DMS53 treated with DMSO at 0.1 percent for 48 hours (cell line): ENCODE data around the gene VWCE.

Source experiments
- DNase-seq: peaks from one replicate; lab custom pipeline; 2025; ENCODE audit not compliant: unreplicated experiment; lab: John Stamatoyannopoulos, UW

The VWCE gene

GRCh38 chr11:61294717-61295595, at the start of gene VWCE:
VWCE (minus strand) TSS chr11:61295316; CDS start chr11:61295037, 279 bp downstream.
- DNase-seq: peak; percentile 60

DNA sequence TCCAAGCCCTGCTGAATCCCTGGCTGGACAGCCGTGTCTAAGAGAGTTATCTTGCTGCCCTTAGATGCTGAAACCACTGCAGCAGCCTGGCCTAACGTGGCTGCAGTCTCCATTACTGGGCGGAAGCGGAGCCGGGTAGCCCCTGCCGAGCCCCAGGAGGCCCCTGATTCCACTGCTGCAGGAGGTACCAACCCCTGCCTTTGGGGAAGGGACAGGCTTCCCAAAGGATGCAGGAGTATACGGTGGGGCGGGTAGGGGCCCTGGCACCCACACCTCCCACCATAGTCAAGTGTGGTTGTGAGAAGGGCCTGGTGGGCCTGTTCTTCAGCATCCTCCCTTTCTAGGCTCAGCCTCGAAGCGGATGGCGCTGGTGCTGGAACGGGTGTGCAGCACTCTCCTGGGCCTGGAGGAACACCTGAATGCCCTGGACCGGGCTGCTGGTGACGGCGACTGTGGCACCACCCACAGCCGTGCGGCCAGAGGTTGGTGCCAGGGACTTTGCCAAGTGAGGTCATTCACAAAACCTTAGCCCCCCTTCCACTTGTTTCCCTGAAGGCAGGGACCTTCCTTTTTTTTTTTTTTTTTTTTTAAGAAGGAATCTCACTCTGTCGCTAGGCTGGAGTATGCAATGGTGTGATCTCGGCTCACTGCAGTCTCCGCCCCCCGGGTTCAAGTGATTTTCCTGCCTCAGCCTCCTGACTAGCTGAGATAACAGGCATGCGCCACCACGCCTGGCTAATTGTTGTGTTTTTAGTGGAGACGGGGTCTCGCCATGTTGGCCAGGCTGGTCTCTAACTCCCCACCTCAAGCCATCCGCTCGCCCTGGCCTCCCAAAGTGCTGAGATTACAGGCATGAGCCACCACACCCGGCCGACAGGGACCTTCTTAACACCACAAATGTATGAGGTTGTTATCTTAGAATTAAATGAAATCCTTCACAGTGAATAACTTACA, 49.0 kb upstream of the VWCE start:
- DNase-seq: no peak

GRCh38 chr11:61342207-61342803, 47.2 kb upstream of the VWCE start:
- DNase-seq: no peak

- no peak for DNase-seq
Measured at GRCh38 chr11:61341706-61342105, 46.6 kb upstream of the VWCE start.

DNA sequence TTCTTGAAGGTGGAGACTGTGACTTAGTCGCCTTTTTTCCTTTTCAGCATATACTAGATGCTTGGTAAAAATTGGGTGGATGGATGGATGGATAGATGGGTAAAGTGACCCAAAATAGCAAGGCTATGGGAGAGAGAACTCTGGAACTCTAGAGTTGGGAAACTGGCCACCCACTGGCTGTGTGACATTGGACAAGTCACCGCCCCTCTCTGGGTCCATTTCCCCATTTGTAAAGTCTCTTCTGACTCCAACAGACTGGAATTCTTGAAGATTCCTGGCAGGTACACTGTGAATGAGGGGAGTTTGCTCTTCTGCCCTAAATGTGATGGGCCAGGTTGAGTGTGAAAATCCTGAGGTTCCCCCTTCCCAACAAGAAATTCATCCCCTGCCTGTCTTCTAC, 45.9 kb upstream of the VWCE start:
- no peak for DNase-seq

DNA sequence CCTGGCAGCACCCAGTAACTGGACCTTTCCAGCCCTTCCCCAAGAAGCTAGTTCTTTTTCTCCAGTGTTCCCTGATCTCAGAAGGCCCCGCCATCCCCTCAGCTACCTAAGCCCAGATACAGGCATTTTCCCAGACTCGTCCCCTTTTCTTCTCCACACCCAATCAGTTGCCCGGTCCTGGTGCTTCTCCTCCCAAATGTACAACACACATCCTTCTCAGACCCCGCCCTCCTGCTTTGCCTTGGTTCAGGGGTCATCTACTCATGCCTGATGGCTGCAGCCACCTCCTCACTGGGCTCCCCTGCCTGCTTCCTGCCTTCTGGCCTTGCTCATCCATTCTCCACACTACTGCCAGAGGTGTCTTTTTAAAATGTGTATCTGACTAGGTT, 44.4 kb upstream of the VWCE start:
- DNase-seq: no peak

DNA sequence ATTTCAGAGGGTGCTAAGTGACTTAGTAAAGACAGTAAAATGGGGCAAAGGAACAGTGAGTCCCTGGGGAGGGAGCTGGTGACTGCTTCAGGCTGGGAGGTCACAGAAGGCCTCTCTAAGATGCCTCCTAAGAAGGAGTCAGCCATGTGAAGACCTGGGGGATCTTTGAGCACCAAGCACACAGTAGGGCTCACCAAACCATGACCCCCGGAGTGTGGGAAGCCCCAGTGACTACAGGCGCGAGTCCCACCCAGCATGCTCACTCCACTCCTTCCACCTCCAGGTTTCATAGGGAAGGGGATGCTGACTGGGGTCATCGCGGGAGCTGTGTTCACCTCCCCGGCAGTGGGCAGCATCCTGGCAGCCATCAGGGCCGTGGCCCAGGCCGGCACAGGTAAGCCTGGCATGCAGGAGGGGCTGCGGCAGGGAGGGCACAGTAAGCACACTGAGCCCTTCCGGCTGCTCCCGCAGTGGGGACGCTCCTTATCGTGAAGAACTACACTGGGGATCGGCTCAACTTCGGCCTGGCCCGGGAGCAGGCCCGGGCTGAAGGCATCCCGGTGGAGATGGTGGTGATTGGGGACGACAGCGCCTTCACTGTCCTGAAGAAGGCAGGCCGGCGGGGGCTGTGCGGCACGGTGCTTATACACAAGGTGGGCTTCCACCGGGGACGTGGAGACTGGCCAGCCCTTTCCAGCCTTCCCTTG, 43.8 kb upstream of the VWCE start:
- DNase-seq: no peak

DNA sequence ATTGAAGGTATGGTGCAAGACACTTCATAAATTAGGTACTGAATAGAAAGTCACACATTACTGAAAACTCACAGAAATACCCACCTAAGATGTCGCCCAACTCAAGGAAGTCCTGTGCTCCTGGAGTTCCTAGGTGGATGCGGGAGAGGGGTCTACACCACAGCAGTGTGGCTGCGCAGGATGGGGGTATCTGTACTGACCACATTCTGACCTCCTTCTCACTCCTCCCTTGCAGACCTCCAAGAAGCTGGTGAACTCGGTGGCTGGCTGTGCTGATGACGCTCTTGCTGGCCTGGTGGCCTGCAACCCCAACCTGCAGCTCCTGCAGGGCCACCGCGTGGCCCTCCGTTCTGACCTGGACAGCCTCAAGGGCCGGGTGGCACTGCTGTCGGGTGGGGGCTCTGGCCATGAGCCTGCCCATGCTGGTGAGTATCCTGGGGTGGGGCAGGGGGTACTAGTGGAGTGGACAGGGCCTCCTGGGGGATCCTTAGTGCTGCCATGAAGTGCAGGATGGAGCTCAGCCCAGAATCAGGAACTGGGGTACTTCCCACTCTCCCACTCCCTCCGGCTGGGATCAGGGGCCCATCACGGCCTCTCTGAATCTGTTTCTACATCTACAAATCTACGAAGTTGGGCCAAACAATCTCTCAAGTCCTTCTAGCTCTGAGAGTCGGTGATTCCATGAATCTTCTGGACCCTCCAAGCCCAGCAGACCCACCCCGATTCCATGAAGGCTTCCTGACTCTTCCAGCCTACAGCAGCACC, 42.8 kb upstream of the VWCE start:
- DNase-seq: no peak

DNA sequence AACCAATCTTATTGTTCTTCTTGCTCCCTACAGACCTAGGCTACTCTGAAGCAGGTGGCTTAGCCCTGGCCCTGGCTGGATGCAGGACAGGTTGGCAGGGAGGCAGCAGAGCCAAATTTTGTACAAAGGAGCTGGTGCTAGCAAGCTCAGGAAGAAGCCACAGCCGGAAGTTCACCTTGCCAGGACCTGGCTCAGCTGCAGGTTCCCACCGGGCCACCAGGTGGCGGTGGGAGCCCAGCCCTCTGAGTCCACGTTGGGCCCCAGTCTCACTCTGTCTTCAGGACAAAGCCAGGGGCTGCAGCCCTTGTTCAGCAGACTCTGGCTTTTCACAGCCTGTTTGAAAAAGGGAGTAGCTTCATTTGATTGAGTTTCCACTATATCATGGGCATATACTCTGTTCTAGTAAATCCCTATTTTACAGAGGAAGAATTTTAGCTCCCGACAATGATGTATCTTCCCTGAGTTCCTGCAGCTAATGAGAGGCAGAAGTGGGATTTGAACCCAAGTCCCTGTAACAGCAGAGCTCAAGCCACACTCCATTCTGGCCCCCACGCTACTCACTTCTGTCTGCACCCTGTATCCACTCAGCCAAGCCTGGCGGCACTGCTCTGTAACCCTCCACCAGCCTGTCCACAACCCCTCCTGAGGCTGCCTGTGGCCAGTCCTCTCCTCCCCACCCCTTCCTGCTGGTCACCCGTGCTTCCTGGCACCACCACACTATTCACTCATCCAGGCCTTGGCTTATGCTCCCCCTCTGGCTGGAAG, 41.2 kb upstream of the VWCE start:
- peak; percentile 78 for DNase-seq

DNA sequence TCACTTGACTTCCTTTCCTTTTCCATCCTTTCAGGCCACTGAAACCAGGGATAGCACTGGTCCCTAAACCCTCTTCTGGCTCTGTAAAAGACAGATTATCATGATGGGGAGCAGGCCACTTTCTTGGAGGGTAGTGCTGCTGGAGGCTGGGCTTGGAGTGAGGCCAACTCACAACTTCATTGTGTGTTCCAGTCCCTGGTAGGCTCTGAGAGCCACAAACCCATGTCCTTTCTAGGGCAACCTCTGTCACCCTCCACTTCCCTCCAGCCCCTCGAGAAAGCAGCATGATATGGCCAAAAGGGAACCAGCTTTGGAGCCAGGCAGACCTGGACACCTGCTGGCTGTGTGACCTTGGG, 40.2 kb upstream of the VWCE start:
- no peak for DNase-seq

DNA sequence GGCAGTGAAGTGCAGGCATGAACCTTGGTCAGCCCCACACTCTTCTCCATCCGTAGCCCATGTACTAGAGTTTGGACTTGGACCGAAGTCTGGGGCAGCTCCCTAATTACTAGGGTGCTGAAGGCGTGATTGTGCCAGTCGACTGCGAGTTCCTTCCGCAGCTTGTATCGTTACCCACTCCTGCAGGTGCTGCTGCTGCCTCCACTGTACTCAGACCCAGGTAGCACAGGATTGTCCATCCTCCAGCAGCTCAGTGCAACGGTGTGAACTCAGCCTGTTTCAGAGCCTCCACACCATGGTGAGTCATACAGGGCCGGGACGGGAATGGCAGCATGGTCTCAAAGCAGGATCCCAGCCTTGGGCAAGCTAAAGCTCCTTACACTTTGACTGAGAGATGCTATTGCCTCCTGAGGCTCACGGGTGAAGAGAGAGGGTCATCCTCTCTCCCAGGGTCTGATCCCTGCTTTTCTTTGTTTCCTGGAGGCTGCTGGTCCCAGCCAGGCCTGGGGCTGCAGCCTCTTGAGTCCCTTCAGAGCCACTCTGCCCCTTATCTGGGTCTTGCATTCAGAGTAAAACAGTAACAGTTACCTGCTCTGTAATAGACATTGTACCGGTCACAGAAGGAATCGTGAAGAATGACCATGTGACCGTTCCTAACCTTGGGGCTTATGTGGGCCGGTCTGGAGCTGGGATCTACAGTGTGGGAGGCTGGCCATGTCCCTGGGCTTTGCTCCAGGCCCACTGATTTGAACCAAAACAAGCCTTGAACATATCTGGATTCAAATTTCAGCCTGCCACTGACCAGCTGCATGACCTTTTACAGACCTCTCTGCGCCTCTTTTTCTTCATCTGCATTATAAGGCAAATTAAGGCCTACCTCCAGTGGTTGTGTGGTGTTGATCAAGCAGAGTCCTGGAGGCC, 39.6 kb upstream of the VWCE start:
- no peak for DNase-seq

- DNase-seq: no peak
Measured at GRCh38 chr11:61333550-61334433, 38.7 kb upstream of the VWCE start.

DNA sequence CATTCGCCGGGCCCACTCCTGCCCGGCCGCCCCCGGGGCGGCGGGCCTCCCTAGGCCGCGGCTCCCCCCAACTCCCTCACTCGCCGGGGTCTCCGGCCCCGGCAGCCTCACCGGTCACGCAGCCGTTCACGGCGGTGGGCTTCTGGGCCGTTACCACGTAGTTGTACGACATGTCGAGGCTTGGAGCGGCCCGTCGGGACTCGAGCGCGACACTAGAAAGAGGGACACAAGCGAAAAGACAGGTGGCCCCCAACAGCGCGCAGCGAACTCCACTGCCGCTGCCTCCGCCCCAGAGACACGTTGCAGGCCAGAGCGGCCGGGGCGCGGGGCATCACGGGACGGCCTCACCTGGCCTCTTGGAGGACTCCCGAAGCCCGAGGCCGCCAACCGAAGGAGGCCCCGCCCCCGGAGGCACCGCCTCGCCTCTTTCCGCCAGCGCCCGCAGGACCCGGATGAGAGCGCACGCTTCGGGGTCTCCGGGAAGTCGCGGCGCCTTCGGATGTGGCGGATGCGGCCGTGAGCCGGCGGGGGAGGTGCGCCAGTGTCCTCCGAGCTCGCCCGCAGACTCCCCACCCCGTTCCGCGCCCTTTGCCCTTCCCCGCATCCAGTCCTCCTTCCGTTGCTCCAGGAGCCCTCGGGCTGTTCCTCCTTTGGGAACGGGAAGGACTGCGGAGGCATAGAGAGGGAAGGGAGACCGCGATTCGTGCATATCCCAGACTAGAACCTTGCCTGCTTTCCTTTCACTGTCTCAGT, 37.9 kb upstream of the VWCE start, which contains the start of the genes DDB1 and TKFC:
TSS of gene DDB1 (minus strand) at position 309 of the 753 bp plus-strand sequence. CDS start at position 172, 137 bp downstream.
TSS of gene TKFC (plus strand) at position 432 of the 753 bp plus-strand sequence. CDS start 1,501 bp downstream, outside the sequence.
- peak; percentile 90 for DNase-seq

DNA sequence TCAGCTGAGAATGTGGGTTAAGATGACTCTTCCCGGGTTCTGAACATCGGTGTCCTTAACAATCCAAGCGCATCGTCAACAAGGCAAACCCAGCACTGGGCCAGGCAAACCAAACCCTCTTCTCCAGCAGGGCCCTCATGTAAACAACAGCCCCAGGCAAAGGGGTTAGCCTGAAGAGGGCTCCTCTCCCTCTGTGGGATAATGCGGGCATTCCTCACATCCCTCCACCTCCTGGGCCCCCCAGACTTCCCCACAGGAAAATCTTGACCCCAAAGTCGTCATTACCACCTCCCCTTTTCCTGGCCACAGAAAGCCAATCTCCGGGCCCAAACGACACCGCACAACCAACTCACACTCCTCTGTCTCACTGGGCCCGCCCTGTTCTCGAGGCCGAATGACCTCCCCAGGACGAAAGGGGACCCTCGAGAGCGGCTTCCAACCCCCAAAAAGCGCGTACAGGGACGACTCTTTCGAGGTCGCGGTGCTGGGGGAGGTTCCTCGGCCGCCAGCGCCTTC, 37.2 kb upstream of the VWCE start:
- DNase-seq: no peak

DNA sequence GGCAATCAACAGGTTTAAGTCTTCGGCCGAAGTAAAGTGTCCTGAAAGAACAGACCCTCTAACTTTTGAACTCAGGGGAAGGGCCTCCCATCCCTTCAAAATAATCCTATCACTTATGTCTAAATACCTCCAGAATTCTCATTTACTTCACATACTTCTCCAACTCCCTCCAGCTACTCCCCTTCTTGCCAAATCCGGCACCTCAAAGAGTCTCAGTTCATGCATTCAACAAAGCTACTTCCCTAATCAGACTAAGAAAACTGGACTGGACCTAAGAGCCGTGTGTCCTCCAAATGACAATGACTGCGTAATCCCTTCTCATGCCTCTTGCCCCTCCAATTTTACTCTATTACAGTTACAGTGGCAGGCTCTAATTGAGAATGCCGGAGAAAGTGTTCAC, 36.5 kb upstream of the VWCE start:
- DNase-seq: no peak

DNA sequence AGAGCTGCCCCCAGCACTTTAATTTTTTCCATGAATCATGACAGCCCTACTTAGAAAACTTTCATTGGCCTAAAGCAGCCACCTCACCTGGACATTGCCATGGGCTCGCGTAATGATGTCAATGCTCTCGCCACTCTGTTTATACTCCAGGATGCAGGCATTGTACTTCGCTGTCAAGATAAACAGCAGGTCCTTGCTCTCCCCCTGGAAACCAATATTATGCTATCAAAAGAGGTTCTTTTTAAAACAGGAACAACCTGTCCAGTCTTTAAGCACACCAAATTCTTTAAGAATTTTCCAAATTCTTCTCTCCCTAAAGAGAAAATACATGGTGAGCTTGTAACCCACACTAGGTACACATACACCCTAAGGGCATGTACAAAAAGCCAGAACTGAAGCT, 34.8 kb upstream of the VWCE start:
- no peak for DNase-seq
